ENCODE data around the gene CYP2W1. TPM values are rescaled to one million over a fixed set of nuclear protein-coding genes. Genes with fewer than 3 reads are reported as not detected.

The CYP2W1 gene
- total RNA-seq, 1 donor from 2014 or later = not detected

GRCh38 chr7:984361-985126, 1.6 kb downstream of the CYP2W1 start:
- Mint-ChIP-seq H3K4me1 (peaks cover 3% of the 10 kb centered on the region), H3K27me3 (ENCODE audit: insufficient read depth, low read depth) (peaks cover 3% of the 10 kb centered on the region), H3K4me3 (no peak overlapping the region), H3K9me3 (no peaks in the 10 kb centered on the region), H3K36me3 (no peaks in the 10 kb centered on the region), H3K27ac (no peak overlapping the region)
- H3K27ac ChIP-seq = no peak overlapping the region
- H4K20me1 ChIP-seq (ENCODE audit: low read depth) = no peaks in the 10 kb centered on the region
- H3K4me1 ChIP-seq = peaks cover 17% of the 10 kb centered on the region
- no peak overlapping the region for H3K4me3 ChIP-seq
- H3K79me2 ChIP-seq (ENCODE audit: low read depth) = no peaks in the 10 kb centered on the region
- TF ChIP-seq EZH2phosphoT487 (IDR thresholded peaks at IDR 0.05) (no peak), CTCF (IDR thresholded peaks at IDR 0.05) (no peak), EZH2 (IDR thresholded peaks at IDR 0.05) (no peak)
- no peaks in the 10 kb centered on the region for H3K36me3 ChIP-seq
- no peaks in the 10 kb centered on the region for H3K27me3 ChIP-seq
- H2AFZ ChIP-seq (replicated peaks) = no peak overlapping the region
- DNase-seq (ENCODE audit: low spot score) = no peak
- H3K9ac ChIP-seq = no peak overlapping the region
- H3K9me3 ChIP-seq (ENCODE audit: low read depth) = no peaks in the 10 kb centered on the region
- no peak overlapping the region for H3K4me2 ChIP-seq
- H3F3A ChIP-seq (ENCODE audit: low read depth) = no peaks in the 10 kb centered on the region

- no peak for DNase-seq (ENCODE audit: low spot score)
- no peak overlapping the region for H3K4me3 ChIP-seq
- peaks cover 14% of the 10 kb centered on the region for H3K4me1 ChIP-seq
- no peak for TF ChIP-seq CTCF (IDR thresholded peaks at IDR 0.05)
- H3K4me1 Mint-ChIP-seq = peaks cover 3% of the 10 kb centered on the region
- no peaks in the 10 kb centered on the region for H3F3A ChIP-seq (ENCODE audit: low read depth)
- no peaks in the 10 kb centered on the region for H4K20me1 ChIP-seq (ENCODE audit: low read depth)
- H3K27ac ChIP-seq = no peak overlapping the region
- no peaks in the 10 kb centered on the region for H3K27me3 ChIP-seq
- H3K9me3 Mint-ChIP-seq = no peaks in the 10 kb centered on the region
- H3K27ac Mint-ChIP-seq = no peak overlapping the region
- no peak overlapping the region for H2AFZ ChIP-seq (replicated peaks)
- H3K36me3 ChIP-seq = no peaks in the 10 kb centered on the region
- H3K4me3 Mint-ChIP-seq = no peak overlapping the region
- no peak overlapping the region for H3K4me2 ChIP-seq
- no peaks in the 10 kb centered on the region for H3K36me3 Mint-ChIP-seq
- no peak overlapping the region for H3K9ac ChIP-seq
- H3K9me3 ChIP-seq (ENCODE audit: low read depth) = no peaks in the 10 kb centered on the region
- H3K79me2 ChIP-seq (ENCODE audit: low read depth) = no peaks in the 10 kb centered on the region
- peaks cover 3% of the 10 kb centered on the region for H3K27me3 Mint-ChIP-seq (ENCODE audit: insufficient read depth, low read depth)
Measured at GRCh38 chr7:985127-985416, 2.1 kb downstream of the CYP2W1 start.

- Mint-ChIP-seq H3K4me1 (no peaks in the 10 kb centered on the region), H3K36me3 (no peaks in the 10 kb centered on the region), H3K4me3 (no peak overlapping the region), H3K27ac (peak overlapping the region; percentile 98), H3K9me3 (no peaks in the 10 kb centered on the region), H3K27me3 (ENCODE audit: insufficient read depth, low read depth) (peaks cover 3% of the 10 kb centered on the region)
- Histone ChIP-seq H3F3A (ENCODE audit: low read depth) (no peaks in the 10 kb centered on the region), H2AFZ (replicated peaks) (no peak overlapping the region), H3K9me3 (ENCODE audit: low read depth) (no peaks in the 10 kb centered on the region), H3K79me2 (ENCODE audit: low read depth) (no peaks in the 10 kb centered on the region), H3K27ac (no peak overlapping the region), H3K36me3 (no peaks in the 10 kb centered on the region), H3K4me2 (no peak overlapping the region), H3K27me3 (no peaks in the 10 kb centered on the region), H3K9ac (no peak overlapping the region), H3K4me1 (peaks cover 10% of the 10 kb centered on the region), H3K4me3 (no peak overlapping the region), H4K20me1 (ENCODE audit: low read depth) (no peaks in the 10 kb centered on the region)
- DNase-seq (ENCODE audit: low spot score) = no peak
- TF ChIP-seq CTCF (IDR thresholded peaks at IDR 0.05) = no peak
- TF ChIP-seq EZH2phosphoT487 (IDR thresholded peaks at IDR 0.05) = no peak
- TF ChIP-seq EZH2 (IDR thresholded peaks at IDR 0.05) = no peak
Measured at GRCh38 chr7:985915-986741, 3.1 kb downstream of the CYP2W1 start.
